ENCODE results near the gene PLAU. TPM values are rescaled to one million over a fixed set of nuclear protein-coding genes. Genes with fewer than 3 reads are reported as not detected.

Gene PLAU
- total and polyA plus RNA-seq, 2 experiments from 2014 or later: 13.3 to 17.5 TPM

DNA sequence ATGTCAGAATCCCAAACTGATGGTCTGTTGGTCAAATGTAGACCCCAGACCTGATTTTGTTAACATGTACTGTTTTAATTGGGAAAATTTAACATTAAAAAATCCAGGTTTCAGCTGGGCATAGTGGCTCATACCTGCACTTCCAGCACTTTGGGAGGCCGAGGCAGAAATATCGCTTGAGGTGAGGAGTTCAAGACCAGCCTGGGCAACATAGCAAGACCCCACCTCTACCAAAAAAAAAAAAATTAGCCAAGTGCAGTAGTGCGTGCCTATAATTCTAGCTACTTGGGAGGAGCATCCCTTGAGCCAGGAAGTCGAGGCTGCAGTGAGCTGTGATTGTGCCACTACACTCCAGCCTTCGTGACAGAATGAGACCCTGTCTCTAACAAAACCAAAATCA lies 20.7 kb upstream of the PLAU start:
- H3K36me3 Mint-ChIP-seq (ENCODE audit: low read depth): no peaks in the 10 kb centered on the region
- ATAC-seq: no peak
- no peaks in the 10 kb centered on the region for H4K20me1 ChIP-seq (replicated peaks; ENCODE audit: insufficient read depth)

More for the DNA sequence above, 20.7 kb upstream of the PLAU start:
- Histone ChIP-seq H3K4me3 (no peak overlapping the region), H3K9me2 (ENCODE audit: insufficient read depth) (no peaks in the 10 kb centered on the region), H2AFZ (no peak overlapping the region), H3K79me2 (replicated peaks; ENCODE audit: insufficient read depth) (no peaks in the 10 kb centered on the region), H3K27ac (ENCODE audit: low read depth) (no peak overlapping the region), H3K27me3 (ENCODE audit: insufficient read depth) (no peaks in the 10 kb centered on the region), H3K4me2 (no peak overlapping the region), H3K4me1 (ENCODE audit: insufficient read depth) (peaks cover 11% of the 10 kb centered on the region; the same call in 1 of the 2 replicates), H3F3A (replicated peaks; ENCODE audit: low read depth) (no peaks in the 10 kb centered on the region), H3K36me3 (ENCODE audit: insufficient read depth) (no peaks in the 10 kb centered on the region)
- H3K27ac Mint-ChIP-seq: no peak overlapping the region
- no peak overlapping the region for H3K4me3 Mint-ChIP-seq
- TF ChIP-seq, protein P1, sequence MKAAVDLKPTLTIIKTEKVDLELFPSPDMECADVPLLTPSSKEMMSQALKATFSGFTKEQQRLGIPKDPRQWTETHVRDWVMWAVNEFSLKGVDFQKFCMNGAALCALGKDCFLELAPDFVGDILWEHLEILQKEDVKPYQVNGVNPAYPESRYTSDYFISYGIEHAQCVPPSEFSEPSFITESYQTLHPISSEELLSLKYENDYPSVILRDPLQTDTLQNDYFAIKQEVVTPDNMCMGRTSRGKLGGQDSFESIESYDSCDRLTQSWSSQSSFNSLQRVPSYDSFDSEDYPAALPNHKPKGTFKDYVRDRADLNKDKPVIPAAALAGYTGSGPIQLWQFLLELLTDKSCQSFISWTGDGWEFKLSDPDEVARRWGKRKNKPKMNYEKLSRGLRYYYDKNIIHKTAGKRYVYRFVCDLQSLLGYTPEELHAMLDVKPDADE (IDR thresholded peaks at IDR 0.05): no peak
- TF ChIP-seq, protein P2, sequence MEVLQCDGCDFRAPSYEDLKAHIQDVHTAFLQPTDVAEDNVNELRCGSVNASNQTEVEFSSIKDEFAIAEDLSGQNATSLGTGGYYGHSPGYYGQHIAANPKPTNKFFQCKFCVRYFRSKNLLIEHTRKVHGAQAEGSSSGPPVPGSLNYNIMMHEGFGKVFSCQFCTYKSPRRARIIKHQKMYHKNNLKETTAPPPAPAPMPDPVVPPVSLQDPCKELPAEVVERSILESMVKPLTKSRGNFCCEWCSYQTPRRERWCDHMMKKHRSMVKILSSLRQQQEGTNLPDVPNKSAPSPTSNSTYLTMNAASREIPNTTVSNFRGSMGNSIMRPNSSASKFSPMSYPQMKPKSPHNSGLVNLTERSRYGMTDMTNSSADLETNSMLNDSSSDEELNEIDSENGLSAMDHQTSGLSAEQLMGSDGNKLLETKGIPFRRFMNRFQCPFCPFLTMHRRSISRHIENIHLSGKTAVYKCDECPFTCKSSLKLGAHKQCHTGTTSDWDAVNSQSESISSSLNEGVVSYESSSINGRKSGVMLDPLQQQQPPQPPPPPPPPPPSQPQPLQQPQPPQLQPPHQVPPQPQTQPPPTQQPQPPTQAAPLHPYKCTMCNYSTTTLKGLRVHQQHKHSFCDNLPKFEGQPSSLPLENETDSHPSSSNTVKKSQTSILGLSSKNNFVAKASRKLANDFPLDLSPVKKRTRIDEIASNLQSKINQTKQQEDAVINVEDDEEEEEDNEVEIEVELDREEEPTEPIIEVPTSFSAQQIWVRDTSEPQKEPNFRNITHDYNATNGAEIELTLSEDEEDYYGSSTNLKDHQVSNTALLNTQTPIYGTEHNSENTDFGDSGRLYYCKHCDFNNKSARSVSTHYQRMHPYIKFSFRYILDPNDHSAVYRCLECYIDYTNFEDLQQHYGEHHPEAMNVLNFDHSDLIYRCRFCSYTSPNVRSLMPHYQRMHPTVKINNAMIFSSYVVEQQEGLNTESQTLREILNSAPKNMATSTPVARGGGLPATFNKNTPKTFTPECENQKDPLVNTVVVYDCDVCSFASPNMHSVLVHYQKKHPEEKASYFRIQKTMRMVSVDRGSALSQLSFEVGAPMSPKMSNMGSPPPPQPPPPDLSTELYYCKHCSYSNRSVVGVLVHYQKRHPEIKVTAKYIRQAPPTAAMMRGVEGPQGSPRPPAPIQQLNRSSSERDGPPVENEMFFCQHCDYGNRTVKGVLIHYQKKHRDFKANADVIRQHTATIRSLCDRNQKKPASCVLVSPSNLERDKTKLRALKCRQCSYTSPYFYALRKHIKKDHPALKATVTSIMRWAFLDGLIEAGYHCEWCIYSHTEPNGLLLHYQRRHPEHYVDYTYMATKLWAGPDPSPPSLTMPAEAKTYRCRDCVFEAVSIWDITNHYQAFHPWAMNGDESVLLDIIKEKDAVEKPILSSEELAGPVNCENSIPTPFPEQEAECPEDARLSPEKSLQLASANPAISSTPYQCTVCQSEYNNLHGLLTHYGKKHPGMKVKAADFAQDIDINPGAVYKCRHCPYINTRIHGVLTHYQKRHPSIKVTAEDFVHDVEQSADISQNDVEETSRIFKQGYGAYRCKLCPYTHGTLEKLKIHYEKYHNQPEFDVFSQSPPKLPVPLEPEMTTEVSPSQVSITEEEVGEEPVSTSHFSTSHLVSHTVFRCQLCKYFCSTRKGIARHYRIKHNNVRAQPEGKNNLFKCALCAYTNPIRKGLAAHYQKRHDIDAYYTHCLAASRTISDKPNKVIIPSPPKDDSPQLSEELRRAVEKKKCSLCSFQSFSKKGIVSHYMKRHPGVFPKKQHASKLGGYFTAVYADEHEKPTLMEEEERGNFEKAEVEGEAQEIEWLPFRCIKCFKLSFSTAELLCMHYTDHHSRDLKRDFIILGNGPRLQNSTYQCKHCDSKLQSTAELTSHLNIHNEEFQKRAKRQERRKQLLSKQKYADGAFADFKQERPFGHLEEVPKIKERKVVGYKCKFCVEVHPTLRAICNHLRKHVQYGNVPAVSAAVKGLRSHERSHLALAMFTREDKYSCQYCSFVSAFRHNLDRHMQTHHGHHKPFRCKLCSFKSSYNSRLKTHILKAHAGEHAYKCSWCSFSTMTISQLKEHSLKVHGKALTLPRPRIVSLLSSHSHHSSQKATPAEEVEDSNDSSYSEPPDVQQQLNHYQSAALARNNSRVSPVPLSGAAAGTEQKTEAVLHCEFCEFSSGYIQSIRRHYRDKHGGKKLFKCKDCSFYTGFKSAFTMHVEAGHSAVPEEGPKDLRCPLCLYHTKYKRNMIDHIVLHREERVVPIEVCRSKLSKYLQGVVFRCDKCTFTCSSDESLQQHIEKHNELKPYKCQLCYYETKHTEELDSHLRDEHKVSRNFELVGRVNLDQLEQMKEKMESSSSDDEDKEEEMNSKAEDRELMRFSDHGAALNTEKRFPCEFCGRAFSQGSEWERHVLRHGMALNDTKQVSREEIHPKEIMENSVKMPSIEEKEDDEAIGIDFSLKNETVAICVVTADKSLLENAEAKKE (CRISPR knock-in tag; IDR thresholded peaks at IDR 0.05): no peak
- no peak for TF ChIP-seq ZNF331 (CRISPR knock-in tag; IDR thresholded peaks at IDR 0.05; ENCODE audit: low read depth)
- TF ChIP-seq, protein P3, sequence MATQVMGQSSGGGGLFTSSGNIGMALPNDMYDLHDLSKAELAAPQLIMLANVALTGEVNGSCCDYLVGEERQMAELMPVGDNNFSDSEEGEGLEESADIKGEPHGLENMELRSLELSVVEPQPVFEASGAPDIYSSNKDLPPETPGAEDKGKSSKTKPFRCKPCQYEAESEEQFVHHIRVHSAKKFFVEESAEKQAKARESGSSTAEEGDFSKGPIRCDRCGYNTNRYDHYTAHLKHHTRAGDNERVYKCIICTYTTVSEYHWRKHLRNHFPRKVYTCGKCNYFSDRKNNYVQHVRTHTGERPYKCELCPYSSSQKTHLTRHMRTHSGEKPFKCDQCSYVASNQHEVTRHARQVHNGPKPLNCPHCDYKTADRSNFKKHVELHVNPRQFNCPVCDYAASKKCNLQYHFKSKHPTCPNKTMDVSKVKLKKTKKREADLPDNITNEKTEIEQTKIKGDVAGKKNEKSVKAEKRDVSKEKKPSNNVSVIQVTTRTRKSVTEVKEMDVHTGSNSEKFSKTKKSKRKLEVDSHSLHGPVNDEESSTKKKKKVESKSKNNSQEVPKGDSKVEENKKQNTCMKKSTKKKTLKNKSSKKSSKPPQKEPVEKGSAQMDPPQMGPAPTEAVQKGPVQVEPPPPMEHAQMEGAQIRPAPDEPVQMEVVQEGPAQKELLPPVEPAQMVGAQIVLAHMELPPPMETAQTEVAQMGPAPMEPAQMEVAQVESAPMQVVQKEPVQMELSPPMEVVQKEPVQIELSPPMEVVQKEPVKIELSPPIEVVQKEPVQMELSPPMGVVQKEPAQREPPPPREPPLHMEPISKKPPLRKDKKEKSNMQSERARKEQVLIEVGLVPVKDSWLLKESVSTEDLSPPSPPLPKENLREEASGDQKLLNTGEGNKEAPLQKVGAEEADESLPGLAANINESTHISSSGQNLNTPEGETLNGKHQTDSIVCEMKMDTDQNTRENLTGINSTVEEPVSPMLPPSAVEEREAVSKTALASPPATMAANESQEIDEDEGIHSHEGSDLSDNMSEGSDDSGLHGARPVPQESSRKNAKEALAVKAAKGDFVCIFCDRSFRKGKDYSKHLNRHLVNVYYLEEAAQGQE (IDR thresholded peaks at IDR 0.05; ENCODE audit: unreplicated experiment): no peak
- TF ChIP-seq CREB1 (CRISPR knock-in tag; IDR thresholded peaks at IDR 0.05; ENCODE audit: low read depth): no peak
- no peak for TF ChIP-seq POLR2AphosphoS5 (IDR thresholded peaks at IDR 0.05; ENCODE audit: low read depth)
- no peak for TF ChIP-seq JUNB (IDR thresholded peaks at IDR 0.05; ENCODE audit: unreplicated experiment)
- no peak for TF ChIP-seq EZH2phosphoT487 (IDR thresholded peaks at IDR 0.05; ENCODE audit: unreplicated experiment)
- TF ChIP-seq STAT1 (IDR thresholded peaks at IDR 0.05; ENCODE audit: unreplicated experiment): no peak
- TF ChIP-seq EZH2 (IDR thresholded peaks at IDR 0.05; ENCODE audit: low read depth, unreplicated experiment): no peak
- TF ChIP-seq ZNF114 (CRISPR knock-in tag; IDR thresholded peaks at IDR 0.05): no peak
- TF ChIP-seq, protein P4, sequence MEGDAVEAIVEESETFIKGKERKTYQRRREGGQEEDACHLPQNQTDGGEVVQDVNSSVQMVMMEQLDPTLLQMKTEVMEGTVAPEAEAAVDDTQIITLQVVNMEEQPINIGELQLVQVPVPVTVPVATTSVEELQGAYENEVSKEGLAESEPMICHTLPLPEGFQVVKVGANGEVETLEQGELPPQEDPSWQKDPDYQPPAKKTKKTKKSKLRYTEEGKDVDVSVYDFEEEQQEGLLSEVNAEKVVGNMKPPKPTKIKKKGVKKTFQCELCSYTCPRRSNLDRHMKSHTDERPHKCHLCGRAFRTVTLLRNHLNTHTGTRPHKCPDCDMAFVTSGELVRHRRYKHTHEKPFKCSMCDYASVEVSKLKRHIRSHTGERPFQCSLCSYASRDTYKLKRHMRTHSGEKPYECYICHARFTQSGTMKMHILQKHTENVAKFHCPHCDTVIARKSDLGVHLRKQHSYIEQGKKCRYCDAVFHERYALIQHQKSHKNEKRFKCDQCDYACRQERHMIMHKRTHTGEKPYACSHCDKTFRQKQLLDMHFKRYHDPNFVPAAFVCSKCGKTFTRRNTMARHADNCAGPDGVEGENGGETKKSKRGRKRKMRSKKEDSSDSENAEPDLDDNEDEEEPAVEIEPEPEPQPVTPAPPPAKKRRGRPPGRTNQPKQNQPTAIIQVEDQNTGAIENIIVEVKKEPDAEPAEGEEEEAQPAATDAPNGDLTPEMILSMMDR (conservative IDR thresholded peaks at IDR 0.05; ENCODE audit: low read depth in 2 of 2): no peak
- TF ChIP-seq NANOG (IDR thresholded peaks at IDR 0.05; ENCODE audit: borderline replicate concordance): no peak
- no peaks in the 10 kb centered on the region for H3K9me3 Mint-ChIP-seq
- H3K4me1 Mint-ChIP-seq: peaks cover 12% of the 10 kb centered on the region
- H3K27me3 Mint-ChIP-seq (ENCODE audit: insufficient read depth, low read depth, poor library complexity): peaks cover 2% of the 10 kb centered on the region
- DNase-seq (ENCODE audit: low spot score): no peak
